ENCODE results near the gene POLR1H. TPM values are rescaled to one million over a fixed set of nuclear protein-coding genes. Genes with fewer than 3 reads are reported as not detected.

POLR1H gene
- total RNA-seq, 3 donors from 2014 or later (not counting 1 experiment from before 2014, with no cell fraction given): 21.0 to 36.2 (median 28.5) TPM

GRCh38 chr6:30092852-30093543 lies 31.9 kb downstream of the POLR1H start:
- no peak for ATAC-seq
- 87% methylated on average over 5 of the region's 6 CpGs for WGBS (ENCODE audit: insufficient coverage)
- H3K9me3 ChIP-seq (ENCODE audit: control insufficient read depth, insufficient read depth, low read length): no peaks in the 10 kb centered on the region
- Mint-ChIP-seq H3K4me1 (no peaks in the 10 kb centered on the region), H3K9me3 (no peaks in the 10 kb centered on the region), H3K36me3 (no peaks in the 10 kb centered on the region), H3K27ac (no peak overlapping the region), H3K27me3 (ENCODE audit: low read depth in 2 of 2) (peaks cover 65 to 71% of the 10 kb centered on the region in 2 donors), H3K4me3 (no peak overlapping the region)
- H3K27me3 ChIP-seq (ENCODE audit: control insufficient read depth, insufficient read depth, low read length): peaks cover 28% of the 10 kb centered on the region
- no peak for DNase-seq
- TF ChIP-seq, protein P1, sequence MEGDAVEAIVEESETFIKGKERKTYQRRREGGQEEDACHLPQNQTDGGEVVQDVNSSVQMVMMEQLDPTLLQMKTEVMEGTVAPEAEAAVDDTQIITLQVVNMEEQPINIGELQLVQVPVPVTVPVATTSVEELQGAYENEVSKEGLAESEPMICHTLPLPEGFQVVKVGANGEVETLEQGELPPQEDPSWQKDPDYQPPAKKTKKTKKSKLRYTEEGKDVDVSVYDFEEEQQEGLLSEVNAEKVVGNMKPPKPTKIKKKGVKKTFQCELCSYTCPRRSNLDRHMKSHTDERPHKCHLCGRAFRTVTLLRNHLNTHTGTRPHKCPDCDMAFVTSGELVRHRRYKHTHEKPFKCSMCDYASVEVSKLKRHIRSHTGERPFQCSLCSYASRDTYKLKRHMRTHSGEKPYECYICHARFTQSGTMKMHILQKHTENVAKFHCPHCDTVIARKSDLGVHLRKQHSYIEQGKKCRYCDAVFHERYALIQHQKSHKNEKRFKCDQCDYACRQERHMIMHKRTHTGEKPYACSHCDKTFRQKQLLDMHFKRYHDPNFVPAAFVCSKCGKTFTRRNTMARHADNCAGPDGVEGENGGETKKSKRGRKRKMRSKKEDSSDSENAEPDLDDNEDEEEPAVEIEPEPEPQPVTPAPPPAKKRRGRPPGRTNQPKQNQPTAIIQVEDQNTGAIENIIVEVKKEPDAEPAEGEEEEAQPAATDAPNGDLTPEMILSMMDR (IDR thresholded peaks at IDR 0.05): no peak
- no peak overlapping the region for H3K27ac ChIP-seq (ENCODE audit: low read length)
- no peak overlapping the region for H3K4me3 ChIP-seq (ENCODE audit: low read length)
- intact Hi-C loops (cut with micrococcal nuclease): no loop called here
- H3K36me3 ChIP-seq (ENCODE audit: control insufficient read depth, insufficient read depth, low read length): no peaks in the 10 kb centered on the region
- no peaks in the 10 kb centered on the region for H3K4me1 ChIP-seq (ENCODE audit: control insufficient read depth, insufficient read depth, low read length)

DNA sequence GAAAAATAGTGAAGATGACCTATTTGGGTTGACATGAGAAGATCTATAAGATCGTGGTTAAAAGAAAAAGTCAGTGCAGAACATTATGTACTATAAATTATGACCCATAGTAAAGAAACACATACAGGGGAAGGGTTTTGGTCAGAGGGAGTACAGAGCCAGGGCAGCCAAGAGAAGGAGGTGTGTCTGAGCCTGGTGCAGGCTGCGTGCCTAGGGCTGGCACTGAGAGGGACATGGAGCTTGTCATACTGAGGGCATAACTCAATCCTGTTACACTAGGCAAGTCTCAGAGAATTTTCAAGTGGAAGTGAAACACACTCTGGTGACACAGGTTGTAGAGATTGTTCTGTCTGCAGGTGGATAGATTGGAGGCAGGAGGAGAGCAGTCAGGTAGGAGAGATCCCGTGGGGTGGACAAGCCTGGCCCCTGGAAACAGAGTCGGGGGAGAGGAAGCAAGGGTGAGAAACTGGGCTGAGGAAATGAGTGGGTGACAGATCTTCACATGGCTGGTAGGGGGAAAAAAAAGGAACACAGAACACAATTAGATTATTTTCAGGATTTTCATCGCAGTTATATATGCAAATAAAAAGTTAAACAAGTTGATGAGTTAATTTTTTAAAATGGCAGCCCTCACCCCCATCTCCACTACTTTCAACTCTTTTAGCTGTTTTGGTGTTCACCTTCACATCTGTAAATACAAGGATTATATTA lies 33.0 kb downstream of the POLR1H start:
- no peaks in the 10 kb centered on the region for H3K9me3 ChIP-seq (ENCODE audit: control insufficient read depth, insufficient read depth, low read length)
- Mint-ChIP-seq H3K27ac (no peak overlapping the region), H3K27me3 (ENCODE audit: low read depth in 2 of 2) (peaks cover 70 to 75% of the 10 kb centered on the region in 2 donors), H3K9me3 (no peaks in the 10 kb centered on the region), H3K36me3 (no peaks in the 10 kb centered on the region), H3K4me3 (no peak overlapping the region), H3K4me1 (no peaks in the 10 kb centered on the region)
- ATAC-seq (no peak), DNase-seq (no peak)
- intact Hi-C loops (cut with micrococcal nuclease): no loop called here
- H3K4me1 ChIP-seq (ENCODE audit: control insufficient read depth, insufficient read depth, low read length): no peaks in the 10 kb centered on the region
- WGBS (ENCODE audit: insufficient coverage): 32% methylated on average over 3 of the region's 5 CpGs
- H3K4me3 ChIP-seq (ENCODE audit: low read length): no peak overlapping the region
- TF ChIP-seq, protein P1 (IDR thresholded peaks at IDR 0.05): no peak
- H3K27me3 ChIP-seq (ENCODE audit: control insufficient read depth, insufficient read depth, low read length): peaks cover 34% of the 10 kb centered on the region
- no peak overlapping the region for H3K27ac ChIP-seq (ENCODE audit: low read length)
- H3K36me3 ChIP-seq (ENCODE audit: control insufficient read depth, insufficient read depth, low read length): no peaks in the 10 kb centered on the region

GRCh38 chr6:30096829-30097228 lies 35.8 kb downstream of the POLR1H start:
- Histone ChIP-seq H3K4me3 (ENCODE audit: low read length) (no peak overlapping the region), H3K9me3 (ENCODE audit: control insufficient read depth, insufficient read depth, low read length) (no peaks in the 10 kb centered on the region), H3K4me1 (ENCODE audit: control insufficient read depth, insufficient read depth, low read length) (peaks cover 18% of the 10 kb centered on the region), H3K27me3 (ENCODE audit: control insufficient read depth, insufficient read depth, low read length) (peaks cover 45% of the 10 kb centered on the region), H3K36me3 (ENCODE audit: control insufficient read depth, insufficient read depth, low read length) (no peaks in the 10 kb centered on the region), H3K27ac (ENCODE audit: low read length) (no peak overlapping the region)
- TF ChIP-seq, protein P1 (IDR thresholded peaks at IDR 0.05): no peak
- ATAC-seq (no peak), DNase-seq (no peak)
- Mint-ChIP-seq H3K27me3 (ENCODE audit: low read depth in 2 of 2) (peaks cover 76 to 79% of the 10 kb centered on the region in 2 donors), H3K27ac (no peak overlapping the region), H3K4me1 (peaks cover 17 to 19% of the 10 kb centered on the region in 2 donors), H3K9me3 (no peaks in the 10 kb centered on the region), H3K4me3 (no peak overlapping the region), H3K36me3 (no peaks in the 10 kb centered on the region)
- intact Hi-C loops (cut with micrococcal nuclease): no loop called here
- 64% methylated on average over 1 of the region's 1 CpG for WGBS (ENCODE audit: insufficient coverage)

Data from natural killer cell (primary cell).